Stomach (tissue), 9 donors: ENCODE data around the gene DHX58. TPM values are rescaled to one million over a fixed set of nuclear protein-coding genes. Genes with fewer than 3 reads are reported as not detected.
A peak's percentile ranks its signal among the peaks of the same experiment; 100 is the strongest.
"Not testable (repeated sequence)": the region's sequence is repeated elsewhere in the genome, so short reads cannot be mapped to it uniquely, and the experiment has no call there.

Source experiments
- DNase-seq, 2 donors: peaks; one replicate each; pipeline versions ENCODE4 v3.0.0 to v3.0.0-alpha.2; 2013 to 2019
- H3K27ac ChIP-seq, 5 donors: fragments of 200-600 bp in 4 of 5; sonication (generic) in 4 of 5; one replicate each; pipeline ENCODE4 v1.5.1; 2013 to 2019; ENCODE audit warnings: mild to moderate bottlenecking in 1 of 5, moderate library complexity in 1 of 5
- H3K27me3 ChIP-seq, 3 donors: fragments of 200-600 bp; sonication (generic); one replicate each; pipeline ENCODE4 v1.5.1; 2017 to 2019; ENCODE audit warnings: mixed run types in 1 of 3
- H3K36me3 ChIP-seq, 4 donors: fragments of 200-600 bp; sonication (generic); 1 replicate in 3 of 4; 2 replicates in 1 of 4; pipeline ENCODE4 v1.5.1; 2016 to 2019
- H3K4me1 ChIP-seq, 4 donors: fragments of 200-600 bp; sonication (generic); one replicate each; pipeline ENCODE4 v1.5.1; 2016 to 2019
- H3K4me3 ChIP-seq, 4 donors: fragments of 200-600 bp; sonication (generic) in 3 of 4; one replicate each; pipeline ENCODE4 v1.5.1; 2016 to 2019; ENCODE audit warnings: mild to moderate bottlenecking in 1 of 4
- H3K9me3 ChIP-seq, 4 donors: fragments of 200-600 bp; sonication (generic); one replicate each; pipeline ENCODE4 v1.5.1; 2016 to 2019
- EP300 ChIP-seq: sonication (generic); formaldehyde crosslinking; IDR thresholded peaks from one replicate; pipeline ENCODE4 v1.6.1; 2017; ENCODE audit warnings: antibody characterized with exemption
- POLR2A ChIP-seq, 4 donors: fragments of 450-650 bp; IDR thresholded peaks; one replicate each; pipeline ENCODE4 v1.6.1; 2016; ENCODE audit warnings: antibody characterized with exemption in 4 of 4, control low read depth in 2 of 4, mild to moderate bottlenecking in 1 of 4, moderate library complexity in 1 of 4
- POLR2AphosphoS5 ChIP-seq, 3 donors: sonication (generic); formaldehyde crosslinking; IDR thresholded peaks; one replicate each; pipeline ENCODE4 v1.6.1; 2016; ENCODE audit warnings: antibody characterized with exemption in 3 of 3
- WGBS, 5 donors: extraction: QIAGEN DNeasy Blood & Tissue Kit in 3 of 5; methylation state at CpG; one replicate each; pipeline versions ENCODE4 v1.1.5 to v1.1.7; 2013 to 2018; 5-methylcytosine and 5-hydroxymethylcytosine counted together
- intact Hi-C: fragments of 100-400 bp; cut with DNase I; formaldehyde crosslinking; loops from one replicate; pipeline ENCODE4 v1.15.1; 2023; ENCODE audit warnings: low total_unique reads
- polyA plus RNA-seq, 3 donors: library from polyadenylated mRNA; stranded (reverse); fragments of 200-250 nt; gene quantifications; one replicate each; pipeline ENCODE4 v1.2.3, GENCODE V29; 2013
- total RNA-seq, 5 donors: library from RNA; depleted of rRNA; stranded (reverse); fragments of >200 nt; gene quantifications; one replicate each; pipeline versions ENCODE4 v1.1.0 to v1.2.3, GENCODE V29; 2014 to 2016
- TF ChIP-seq, protein P1 (sequence below), 7 experiments: fragments of 450-650 bp in 4 of 7; fragments of 200-600 bp in 3 of 7; sonication (generic) in 3 of 7; IDR thresholded peaks; one replicate each; pipeline ENCODE4 v1.5.1; 2016 to 2019; ENCODE audit warnings: antibody characterized with exemption in 7 of 7, control low read depth in 2 of 7, mild to moderate bottlenecking in 1 of 7
- donor health status: healthy with polysubstance abuse.
- donor health status: Bipolar disorder and iron deficiency.
- donor health status: healthy.

DHX58 gene
- total and polyA plus RNA-seq, 8 donors = 3.2 to 23.4 (median 12.9) TPM

- Histone ChIP-seq H3K4me3 (no peak overlapping the region), H3K4me1 (peaks cover 53 to 77% (median 62%) of the 10 kb centered on the region in 4 donors), H3K36me3 (peaks cover 15 to 60% (median 38%) of the 10 kb centered on the region in 4 donors), H3K27ac (peak overlapping the region in 1 of 5 donors; percentile 9), H3K9me3 (no peaks in the 10 kb centered on the region), H3K27me3 (no peaks in the 10 kb centered on the region)
- TF ChIP-seq POLR2A (IDR thresholded peaks at IDR 0.05) (no peak), POLR2AphosphoS5 (IDR thresholded peaks at IDR 0.05) (no peak), EP300 (no peak)
- TF ChIP-seq, protein P1, sequence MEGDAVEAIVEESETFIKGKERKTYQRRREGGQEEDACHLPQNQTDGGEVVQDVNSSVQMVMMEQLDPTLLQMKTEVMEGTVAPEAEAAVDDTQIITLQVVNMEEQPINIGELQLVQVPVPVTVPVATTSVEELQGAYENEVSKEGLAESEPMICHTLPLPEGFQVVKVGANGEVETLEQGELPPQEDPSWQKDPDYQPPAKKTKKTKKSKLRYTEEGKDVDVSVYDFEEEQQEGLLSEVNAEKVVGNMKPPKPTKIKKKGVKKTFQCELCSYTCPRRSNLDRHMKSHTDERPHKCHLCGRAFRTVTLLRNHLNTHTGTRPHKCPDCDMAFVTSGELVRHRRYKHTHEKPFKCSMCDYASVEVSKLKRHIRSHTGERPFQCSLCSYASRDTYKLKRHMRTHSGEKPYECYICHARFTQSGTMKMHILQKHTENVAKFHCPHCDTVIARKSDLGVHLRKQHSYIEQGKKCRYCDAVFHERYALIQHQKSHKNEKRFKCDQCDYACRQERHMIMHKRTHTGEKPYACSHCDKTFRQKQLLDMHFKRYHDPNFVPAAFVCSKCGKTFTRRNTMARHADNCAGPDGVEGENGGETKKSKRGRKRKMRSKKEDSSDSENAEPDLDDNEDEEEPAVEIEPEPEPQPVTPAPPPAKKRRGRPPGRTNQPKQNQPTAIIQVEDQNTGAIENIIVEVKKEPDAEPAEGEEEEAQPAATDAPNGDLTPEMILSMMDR (IDR thresholded peaks at IDR 0.05) = no peak
- intact Hi-C loops = no loop called here
- 68 to 84% (median 80%) methylated on average over 6 to 8 of the region's 8 CpGs for WGBS, 5 donors
- DNase-seq = no peak
These were observed 28.9 kb upstream of the DHX58 start for GRCh38 chr17:42141382-42141781.

DNA sequence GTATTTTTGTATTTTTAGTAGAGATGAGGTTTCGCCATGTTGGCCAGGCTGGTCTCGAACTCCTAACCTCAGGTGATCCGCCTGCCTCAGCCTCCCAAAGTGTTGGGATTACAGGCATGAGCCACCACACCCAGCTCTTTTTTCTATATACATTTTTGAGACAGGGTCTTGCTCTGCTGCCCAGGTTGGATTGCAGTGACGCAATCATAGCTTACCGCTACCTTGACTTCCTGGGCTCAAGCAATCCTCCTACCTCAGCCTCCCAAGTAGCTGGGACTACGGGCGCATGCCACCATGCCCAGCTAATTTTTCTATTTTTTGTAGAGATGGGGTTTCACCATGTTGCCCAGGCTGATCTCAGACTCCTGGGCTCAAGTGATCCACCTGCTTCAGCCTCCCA lies 28.2 kb upstream of the DHX58 start:
- H3K4me1 ChIP-seq = peaks cover 60 to 84% (median 69%) of the 10 kb centered on the region in 4 donors
- 92 to 100% (median 99%) methylated on average over 7 of the region's 7 CpGs for WGBS, 5 donors
- H3K27ac ChIP-seq = not testable (repeated sequence)

DNA sequence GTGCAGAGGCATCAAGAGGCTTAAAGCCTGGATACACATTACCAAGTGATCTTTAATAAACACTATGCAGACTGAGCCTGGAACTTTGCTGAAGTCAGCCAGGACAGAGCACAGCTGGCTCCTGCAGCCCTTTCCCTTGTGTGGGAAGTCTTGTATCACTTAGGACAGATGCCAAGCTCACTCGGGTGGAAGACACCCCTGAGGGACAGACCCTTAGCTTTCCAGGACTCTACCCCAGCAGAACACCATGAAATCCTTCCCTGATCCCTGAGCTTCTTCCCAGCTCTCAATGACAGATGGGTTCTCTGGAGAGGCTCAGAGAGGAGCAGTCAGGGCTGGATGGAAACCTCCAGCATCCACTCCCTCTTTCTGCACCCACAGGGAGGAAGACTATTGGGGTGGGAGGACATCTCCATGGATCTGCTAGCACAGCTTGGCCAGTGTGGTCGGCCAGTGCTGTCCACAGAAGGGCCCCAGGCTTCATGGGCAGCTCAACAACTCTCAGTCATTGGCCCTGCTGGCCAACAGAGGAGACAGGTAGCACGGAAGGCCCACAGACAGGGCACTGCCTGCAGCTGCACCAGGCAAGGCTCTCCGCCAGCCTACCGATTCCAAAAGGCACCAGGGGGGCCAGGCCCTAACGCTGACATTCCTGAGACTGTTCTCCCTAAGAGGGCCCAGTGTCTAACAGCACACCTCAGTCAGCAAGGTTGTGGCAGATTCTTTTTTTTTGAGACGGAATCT lies 26.4 kb upstream of the DHX58 start:
- H3K36me3 ChIP-seq = peaks cover 7 to 39% (median 24%) of the 10 kb centered on the region in 4 donors
- TF ChIP-seq POLR2AphosphoS5 (IDR thresholded peaks at IDR 0.05) = no peak
- 30 to 65% (median 41%) methylated on average over 6 to 7 of the region's 7 CpGs for WGBS, 5 donors
- peaks cover 72 to 93% (median 81%) of the 10 kb centered on the region in 4 donors for H3K4me1 ChIP-seq
- no peaks in the 10 kb centered on the region for H3K9me3 ChIP-seq
- DNase-seq = peak in 1 of 2 donors; percentile 70
- H3K27ac ChIP-seq = peak overlapping the region; percentile 52 to 94 (median 81)
- no peak overlapping the region for H3K4me3 ChIP-seq
- no peaks in the 10 kb centered on the region for H3K27me3 ChIP-seq
- intact Hi-C loops = no loop called here

More for the DNA sequence above, 28.2 kb upstream of the DHX58 start:
- H3K36me3 ChIP-seq = peaks cover 15 to 53% (median 32%) of the 10 kb centered on the region in 4 donors
- DNase-seq, H3K27me3 ChIP-seq, intact Hi-C loops, H3K9me3 ChIP-seq, H3K4me3 ChIP-seq: not testable (repeated sequence)

DNA sequence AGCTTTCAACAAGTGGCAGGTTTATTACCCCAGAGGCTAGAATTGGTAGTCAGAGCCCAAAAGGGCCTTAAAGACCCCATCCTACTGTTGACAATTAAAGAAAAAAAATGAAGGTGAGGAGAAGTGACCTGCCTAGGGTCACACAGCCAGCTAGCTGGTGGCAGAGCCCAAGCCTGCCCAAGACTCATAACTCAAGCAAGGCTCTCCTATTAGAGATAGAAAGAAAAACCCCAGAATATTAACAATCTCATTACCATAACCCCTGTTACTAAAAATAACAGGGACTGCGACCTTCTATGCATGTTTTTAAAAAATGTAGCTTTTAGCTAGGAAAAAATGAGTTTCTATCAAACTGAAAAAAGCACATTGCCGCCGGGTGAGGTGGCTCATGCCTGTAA lies 24.1 kb upstream of the DHX58 start:
- intact Hi-C loops = no loop called here
- Histone ChIP-seq H3K9me3 (no peaks in the 10 kb centered on the region), H3K4me3 (peak overlapping the region in 3 of 4 donors; percentile 1 to 32 (median 26)), H3K4me1 (peaks cover 75 to 93% (median 84%) of the 10 kb centered on the region in 4 donors), H3K36me3 (peaks cover 7 to 27% (median 14%) of the 10 kb centered on the region in 4 donors), H3K27ac (peak overlapping the region; percentile 81 to 95 (median 84)), H3K27me3 (no peaks in the 10 kb centered on the region)
- WGBS, 5 donors = 50 to 73% (median 61%) methylated on average over 3 of the region's 3 CpGs
- TF ChIP-seq, protein P1 (IDR thresholded peaks at IDR 0.05) = no peak
- TF ChIP-seq POLR2A (IDR thresholded peaks at IDR 0.05) (no peak), EP300 (no peak), POLR2AphosphoS5 (IDR thresholded peaks at IDR 0.05) (no peak)
- no peak for DNase-seq

DNA sequence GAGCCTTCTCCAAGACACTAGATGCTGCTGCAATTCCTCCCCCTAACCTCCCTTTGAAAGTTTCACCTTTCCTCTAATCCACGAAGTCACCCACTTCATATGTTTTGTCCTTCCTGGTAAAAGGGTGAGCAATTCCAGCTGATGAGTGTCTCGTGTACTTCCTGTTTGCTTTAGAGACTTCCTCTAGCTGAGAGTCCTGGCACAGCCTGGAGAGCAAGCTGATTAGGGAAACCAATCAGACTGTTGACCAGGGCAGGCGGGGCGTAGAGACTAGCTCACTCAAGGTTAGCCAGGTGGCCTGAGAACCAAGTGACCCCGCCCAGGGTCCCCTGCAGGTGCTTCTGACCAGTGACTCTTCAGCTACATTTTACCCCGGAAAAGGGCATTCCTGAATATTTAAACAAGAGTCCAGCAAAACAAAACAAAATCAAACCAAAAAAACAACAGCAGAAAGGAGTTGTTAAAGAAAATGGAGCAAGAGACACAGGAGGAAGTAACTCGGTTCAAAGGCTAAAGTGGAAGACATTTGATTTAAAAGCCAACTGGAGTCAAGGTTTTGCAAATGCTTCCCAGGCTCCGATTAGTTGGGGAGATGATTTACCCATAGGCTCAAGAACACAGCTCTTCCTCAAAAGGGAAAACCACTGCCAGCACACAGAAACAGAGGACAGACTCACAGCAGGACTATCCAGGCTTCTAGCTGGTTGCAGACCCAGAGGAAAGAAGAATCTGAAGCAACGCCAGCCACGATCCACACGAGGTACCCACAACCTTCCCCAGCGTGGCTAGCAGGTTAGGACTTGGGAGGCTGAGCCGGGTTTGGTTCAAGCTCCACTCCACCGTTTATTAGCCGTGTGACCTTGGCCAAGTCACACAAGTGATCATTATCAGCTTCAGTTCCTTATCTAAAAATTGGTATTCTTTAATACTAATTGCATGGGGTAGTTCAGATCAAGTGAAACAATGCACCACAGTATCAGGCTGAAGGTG lies 23.4 kb upstream of the DHX58 start:
- 15 to 39% (median 25%) methylated on average over 15 of the region's 15 CpGs for WGBS, 5 donors
- peaks cover 81 to 97% (median 87%) of the 10 kb centered on the region in 4 donors for H3K4me1 ChIP-seq
- H3K9me3 ChIP-seq = no peaks in the 10 kb centered on the region
- TF ChIP-seq POLR2A (IDR thresholded peaks at IDR 0.05) = no peak
- peak; percentile 70 to 95 (median 88) for TF ChIP-seq POLR2AphosphoS5 (IDR thresholded peaks at IDR 0.05)
- no peaks in the 10 kb centered on the region for H3K27me3 ChIP-seq
- peaks cover 2 to 20% (median 7%) of the 10 kb centered on the region in 4 donors for H3K36me3 ChIP-seq
- peak; percentile 91 to 94 for DNase-seq
- peak overlapping the region; percentile 81 to 95 (median 84) for H3K27ac ChIP-seq
- H3K4me3 ChIP-seq = peak overlapping the region in 3 of 4 donors; percentile 1 to 32 (median 26)
- intact Hi-C loops = no loop called here
